Epithelial cell of prostate (primary cell): Measurements from ENCODE around the gene WDR43.

Experiments
- DNase-seq: peaks from one replicate; pipeline ENCODE4 v3.0.0-alpha.2; 2011; ENCODE audit warnings: low read depth, low spot score
- H3K27ac ChIP-seq: fragments of 450-650 bp; 2 replicates; pipeline ENCODE4 v1.5.1; 2017; ENCODE audit warnings: mild to moderate bottlenecking

Gene WDR43

DNA sequence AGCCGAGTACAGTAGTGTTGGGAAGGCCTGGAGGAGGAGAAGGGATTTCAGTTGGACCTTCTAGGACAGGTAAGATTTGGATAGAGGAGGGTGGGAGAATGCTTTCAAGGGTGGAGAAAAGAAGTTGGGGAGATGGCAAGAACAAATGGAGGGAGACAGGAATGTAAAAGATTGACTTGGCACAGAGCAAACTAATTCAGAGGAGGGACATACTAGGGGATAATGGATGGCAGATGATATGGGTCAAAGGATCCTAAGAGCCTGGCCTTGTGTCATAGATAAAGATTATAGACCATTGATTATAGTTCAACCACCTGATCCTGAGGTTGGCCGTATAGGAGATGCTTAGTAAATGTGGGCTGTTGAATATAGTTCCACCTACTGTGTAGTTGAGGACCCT lies 12.4 kb downstream of the WDR43 start:
- no peak for DNase-seq
- H3K27ac ChIP-seq: peak overlapping the region; percentile 39

DNA sequence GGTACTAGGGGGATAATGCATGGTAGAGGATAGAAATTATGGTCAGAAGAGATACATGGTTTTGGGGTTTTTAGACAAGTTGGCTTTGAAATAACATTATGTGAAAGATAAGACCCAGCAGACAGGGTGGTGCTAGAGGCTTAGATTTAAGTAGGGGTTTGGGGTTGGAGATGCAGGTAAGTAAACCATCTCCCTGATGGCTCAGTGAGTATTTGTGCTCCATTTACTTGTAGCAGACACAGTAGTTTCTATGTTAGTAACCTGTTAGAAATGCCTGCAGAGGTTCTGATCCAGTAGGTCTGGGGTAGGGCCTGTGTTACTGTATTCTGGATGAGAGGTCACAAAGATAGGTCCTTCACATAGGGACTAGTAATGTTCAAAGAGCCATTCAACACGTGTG lies 13.7 kb downstream of the WDR43 start:
- H3K27ac ChIP-seq: no peak overlapping the region
- no peak for DNase-seq

DNA sequence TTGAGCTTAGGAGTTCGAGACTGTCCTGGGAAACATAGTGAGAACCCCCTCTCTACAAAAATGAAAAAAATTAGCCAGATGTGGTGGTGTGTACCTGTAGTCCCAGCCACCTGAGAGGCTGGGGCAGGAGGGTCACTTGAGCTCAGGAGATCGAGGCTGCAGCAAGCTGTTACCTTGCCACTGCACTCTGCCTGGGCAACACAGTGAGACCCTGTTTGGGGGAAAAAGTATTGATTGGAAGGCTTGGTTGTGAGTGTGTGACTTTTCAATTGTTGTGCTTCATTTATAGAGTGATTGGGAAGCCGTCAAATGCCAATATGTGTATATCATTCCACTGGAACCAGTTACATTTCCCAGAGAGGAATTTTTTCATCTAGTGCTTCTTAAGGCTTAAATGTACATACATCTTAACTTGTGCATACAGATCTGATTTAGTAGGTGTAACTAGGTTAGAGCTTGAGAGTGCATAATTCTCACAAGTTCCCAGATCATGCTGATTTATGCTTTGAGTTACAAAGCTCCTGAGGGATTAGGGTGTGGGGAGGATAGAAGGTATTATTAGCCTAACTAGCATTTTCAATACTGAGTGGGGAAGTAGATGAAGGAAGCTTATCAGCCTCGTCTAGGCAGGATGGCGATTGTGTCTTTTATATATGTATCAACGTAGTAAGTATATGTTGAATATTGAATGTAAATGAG lies 15.3 kb downstream of the WDR43 start:
- no peak overlapping the region for H3K27ac ChIP-seq

DNA sequence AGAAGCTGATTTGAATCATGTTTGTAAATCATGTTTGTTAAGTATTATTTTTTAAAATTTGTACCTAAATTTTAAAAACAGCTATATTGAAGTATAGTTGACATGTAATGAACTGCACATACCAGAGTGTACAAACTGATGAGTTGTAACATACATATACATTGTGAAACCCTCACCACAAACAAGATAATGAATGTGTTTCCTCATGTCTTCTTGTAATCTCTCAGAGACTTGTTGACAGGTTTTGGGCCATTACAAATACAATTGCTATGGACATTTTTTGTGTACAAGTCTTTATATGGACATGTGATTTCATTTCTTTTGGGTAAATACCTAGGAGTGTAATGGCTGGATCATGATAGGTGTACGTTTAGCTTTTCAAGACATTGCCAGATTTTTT lies 21.5 kb downstream of the WDR43 start:
- DNase-seq: no peak
- no peak overlapping the region for H3K27ac ChIP-seq

More for the DNA sequence above, 15.3 kb downstream of the WDR43 start:
- no peak for DNase-seq

DNA sequence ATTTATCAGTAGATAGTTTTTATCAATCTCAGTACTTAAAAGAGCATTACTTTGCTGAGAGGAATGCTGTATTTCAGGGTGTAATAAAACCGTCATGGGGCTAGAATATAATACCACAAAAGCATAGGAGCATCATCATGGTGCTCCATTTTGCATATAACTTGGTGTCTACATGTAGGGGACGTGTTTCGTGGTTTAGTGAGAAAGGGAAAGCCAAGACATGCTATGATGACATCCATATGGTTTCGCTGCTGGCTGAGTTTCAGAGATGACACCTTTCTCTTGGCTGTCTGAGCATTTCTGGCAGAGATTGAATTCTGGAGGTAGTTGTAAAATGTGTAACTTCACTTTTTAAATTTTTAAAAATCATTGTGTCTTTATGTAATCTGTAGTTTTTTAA lies 32.4 kb downstream of the WDR43 start:
- peak; percentile 79 for DNase-seq
- peak overlapping the region; percentile 76 for H3K27ac ChIP-seq

DNA sequence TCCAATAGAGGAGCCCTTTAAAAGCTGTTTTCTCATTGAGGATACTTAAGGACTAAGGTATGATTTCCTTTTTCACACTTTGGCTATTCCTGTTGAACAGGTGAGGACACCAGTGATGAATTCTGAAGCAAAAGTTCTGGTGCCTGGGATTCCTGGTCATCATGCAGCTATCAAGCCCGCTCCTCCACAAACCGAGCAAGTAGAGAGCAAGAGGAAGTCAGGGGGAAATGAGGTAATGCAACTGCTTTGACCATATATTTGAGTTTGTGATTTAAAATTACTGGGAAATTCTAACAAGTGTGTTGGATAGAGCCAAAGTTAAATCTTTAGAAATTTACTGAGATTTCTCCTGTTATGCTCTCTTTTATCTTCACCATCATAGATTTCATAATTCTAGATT lies 33.0 kb downstream of the WDR43 start:
- H3K27ac ChIP-seq: peak overlapping the region; percentile 76
- DNase-seq: no peak

DNA sequence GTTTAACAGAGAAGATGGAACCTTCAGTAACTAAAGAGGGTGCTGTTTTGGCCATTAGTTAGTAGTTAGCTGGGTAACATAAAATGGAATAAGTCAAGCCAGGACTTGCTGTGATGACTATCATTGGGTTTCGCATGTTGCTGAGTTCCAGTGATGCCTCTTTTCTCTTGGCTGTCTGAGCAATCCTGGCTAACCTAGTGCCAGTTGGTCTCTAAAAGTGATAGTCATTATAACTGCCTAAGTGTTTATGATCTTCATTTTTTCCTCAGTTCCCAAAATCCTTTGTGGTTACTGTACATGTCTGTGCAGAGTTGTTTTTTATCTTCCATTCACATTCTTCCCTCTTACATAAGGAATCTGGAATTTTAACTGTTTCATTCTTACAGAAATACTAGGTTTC lies 33.4 kb downstream of the WDR43 start:
- DNase-seq: peak; percentile 93
- H3K27ac ChIP-seq: peak overlapping the region; percentile 76

DNA sequence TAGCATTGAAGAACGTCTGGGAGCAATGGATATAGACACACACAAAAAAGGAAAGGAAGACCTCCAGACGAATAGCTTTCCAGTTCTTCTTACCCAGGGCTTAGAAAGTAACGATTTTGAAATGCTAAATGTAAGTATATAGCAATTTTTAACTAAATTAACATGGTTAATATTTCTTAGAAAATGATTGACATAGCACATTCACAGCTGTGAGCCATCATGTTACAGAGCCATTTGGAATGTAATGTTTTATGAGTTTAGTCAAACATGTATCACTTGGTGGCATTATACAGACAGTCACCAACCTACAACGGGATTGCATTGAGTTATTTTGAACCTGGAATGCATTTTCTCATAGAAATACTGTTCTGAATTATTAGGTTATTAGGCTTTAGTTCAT lies 35.1 kb downstream of the WDR43 start:
- no peak for DNase-seq
- H3K27ac ChIP-seq: peak overlapping the region; percentile 7

DNA sequence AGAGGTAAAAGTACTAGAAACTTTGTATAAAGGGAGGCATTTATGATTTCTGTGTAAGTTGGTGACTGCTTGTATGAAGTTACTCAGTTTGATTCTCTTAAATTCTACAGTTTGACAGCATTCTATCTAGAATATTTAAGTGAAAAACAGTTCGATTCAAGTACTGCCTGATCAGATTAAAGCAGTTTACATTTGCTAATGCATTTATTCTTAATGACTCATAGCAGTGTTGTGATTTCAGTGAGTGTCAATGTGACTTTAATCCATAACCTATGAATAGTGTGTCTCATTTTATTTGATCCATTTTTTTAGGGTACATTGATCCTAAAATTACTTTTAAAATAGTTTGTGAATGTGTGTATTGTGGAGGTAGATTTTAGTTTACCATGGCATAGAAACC lies 35.7 kb downstream of the WDR43 start:
- no peak for DNase-seq
- H3K27ac ChIP-seq: peak overlapping the region; percentile 7

DNA sequence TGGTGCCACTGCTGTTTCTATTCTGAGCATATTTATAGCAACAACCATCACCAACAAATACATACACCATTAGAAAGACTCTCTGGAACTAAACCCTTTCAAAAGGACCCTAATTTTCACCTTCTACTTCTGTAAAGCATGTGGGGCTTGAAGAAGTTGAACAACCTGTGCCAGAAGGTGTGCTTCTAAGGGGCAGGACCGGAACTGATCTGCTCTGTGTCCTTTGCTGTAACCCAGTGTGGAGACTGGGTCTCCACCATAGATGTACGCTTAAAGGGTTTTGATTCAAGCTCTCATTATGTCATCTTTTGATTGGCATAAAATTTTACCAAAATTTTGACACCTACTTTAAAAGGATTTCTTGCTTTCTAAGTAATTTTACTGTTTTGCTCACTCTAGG lies 40.3 kb downstream of the WDR43 start:
- H3K27ac ChIP-seq: no peak overlapping the region
- DNase-seq: no peak

DNA sequence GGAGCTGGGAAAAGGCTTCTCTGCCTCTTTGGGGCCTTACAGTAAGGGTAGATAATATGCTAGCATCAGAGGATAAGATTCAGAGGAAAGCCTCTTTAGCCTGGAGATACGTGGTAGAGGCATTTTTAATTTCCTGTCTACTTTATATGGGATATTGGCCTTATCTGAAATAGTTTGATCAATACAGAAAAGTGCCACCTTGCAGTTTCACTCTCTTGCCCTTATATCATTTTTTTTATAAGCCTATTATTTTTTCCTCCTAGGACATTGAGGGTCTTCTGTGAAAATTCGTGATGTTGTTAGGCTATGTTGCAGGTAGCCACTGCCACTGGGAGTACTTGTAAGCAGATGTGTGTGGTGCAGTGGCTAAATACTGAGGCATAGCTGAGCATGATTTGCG lies 46.5 kb downstream of the WDR43 start:
- no peak overlapping the region for H3K27ac ChIP-seq
- no peak for DNase-seq

DNA sequence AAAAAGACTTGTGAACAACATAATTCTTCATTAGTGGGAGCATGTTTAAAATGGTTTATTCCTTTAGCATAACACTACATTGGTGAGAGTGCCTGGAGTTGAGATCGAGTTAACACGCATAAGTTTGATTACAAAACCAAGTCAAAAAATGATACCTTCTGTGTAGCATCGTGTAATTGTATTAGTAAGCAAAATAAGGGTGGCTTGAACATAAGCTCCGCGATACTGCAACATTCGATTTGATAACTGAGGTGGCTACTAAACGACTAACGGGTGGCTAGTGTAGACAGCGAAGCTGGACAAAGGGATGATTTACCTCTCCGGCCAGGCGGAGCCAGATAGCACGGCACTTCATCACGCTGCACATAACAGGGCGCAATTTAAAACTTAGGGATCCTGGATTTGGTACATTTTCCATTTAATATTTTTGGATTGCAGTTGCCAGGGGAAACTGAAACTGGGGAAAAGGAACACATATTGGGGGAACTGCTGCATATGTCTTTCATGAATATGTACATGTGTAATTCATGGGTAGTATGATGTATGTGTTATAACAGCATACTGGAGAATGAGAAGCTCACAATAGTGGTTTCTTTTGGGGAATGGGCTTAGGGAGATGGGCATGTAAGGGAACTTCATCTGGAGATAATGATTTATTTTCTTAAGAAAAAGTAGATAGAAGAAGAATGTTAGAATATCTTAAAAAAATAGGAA lies 50.2 kb downstream of the WDR43 start:
- H3K27ac ChIP-seq: no peak overlapping the region
- DNase-seq: no peak

DNA sequence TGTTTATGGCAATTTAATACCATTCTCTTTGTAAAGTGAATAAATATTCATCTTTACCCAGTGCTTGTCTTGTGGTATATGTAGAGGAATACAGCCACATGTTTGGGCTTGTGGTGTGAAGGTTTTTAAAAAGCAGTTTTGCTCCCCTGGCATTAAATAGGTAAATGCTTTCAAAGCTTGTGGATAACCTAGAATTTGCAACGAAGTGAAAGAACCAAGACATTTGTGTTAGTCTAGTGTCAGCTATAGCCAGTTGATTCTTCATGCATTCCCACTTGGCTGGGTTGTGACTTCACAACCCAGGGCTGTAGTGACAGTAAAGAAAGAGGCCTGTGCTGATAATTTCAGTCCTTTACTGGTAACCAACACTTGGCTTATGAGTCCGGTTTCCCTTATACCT lies 53.7 kb downstream of the WDR43 start:
- no peak for DNase-seq
- no peak overlapping the region for H3K27ac ChIP-seq

DNA sequence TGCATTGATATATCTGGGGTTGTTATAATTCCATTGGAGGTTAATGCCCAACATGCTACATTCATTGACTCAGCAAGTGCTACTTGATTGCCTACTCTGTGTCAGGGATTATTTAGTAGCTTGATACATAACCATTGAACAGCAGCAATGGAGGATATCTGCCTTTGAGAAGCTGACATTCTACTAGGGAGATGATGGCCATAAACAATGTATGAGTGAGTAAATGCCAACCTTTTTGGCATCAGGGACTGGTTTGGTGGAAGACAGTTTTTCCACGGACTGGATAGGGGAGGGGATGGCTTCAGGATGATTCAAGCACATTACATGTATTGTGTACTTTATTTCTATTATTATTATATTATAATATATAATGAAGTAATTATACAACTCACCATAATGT lies 54.7 kb downstream of the WDR43 start:
- H3K27ac ChIP-seq: no peak overlapping the region
- no peak for DNase-seq

DNA sequence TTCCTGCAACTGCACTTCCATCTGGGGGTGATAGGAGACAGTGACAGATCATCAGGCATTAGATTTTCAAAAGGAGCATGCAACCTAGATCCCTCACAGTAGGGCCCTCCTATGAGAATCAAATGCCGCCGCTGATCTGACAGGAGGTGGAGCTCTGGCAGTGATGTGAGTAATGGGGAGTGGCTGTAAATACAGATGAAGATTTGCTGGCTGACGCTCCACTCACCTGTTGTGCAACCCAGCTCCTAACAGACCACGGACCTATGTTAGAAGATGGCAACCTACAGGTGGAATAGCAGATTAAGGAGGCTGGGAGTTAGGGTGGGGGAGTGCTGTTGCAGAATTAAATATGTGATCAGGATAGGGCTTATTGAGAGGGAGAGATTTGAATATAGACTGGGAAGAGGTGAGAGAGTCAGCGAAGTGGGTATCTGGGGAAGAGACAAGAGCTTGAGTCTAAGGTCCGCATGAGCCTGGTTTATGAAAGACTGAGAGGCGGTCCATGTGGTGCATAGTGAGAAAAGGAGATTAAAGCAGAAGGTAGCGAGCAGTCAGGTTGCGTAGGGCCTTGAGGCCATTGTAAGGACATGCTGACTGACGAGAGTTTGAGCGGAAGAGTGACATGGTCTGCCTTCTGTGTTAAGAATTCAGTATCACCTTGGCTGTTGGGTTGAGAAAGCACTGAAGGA lies 55.3 kb downstream of the WDR43 start:
- no peak overlapping the region for H3K27ac ChIP-seq

DNA sequence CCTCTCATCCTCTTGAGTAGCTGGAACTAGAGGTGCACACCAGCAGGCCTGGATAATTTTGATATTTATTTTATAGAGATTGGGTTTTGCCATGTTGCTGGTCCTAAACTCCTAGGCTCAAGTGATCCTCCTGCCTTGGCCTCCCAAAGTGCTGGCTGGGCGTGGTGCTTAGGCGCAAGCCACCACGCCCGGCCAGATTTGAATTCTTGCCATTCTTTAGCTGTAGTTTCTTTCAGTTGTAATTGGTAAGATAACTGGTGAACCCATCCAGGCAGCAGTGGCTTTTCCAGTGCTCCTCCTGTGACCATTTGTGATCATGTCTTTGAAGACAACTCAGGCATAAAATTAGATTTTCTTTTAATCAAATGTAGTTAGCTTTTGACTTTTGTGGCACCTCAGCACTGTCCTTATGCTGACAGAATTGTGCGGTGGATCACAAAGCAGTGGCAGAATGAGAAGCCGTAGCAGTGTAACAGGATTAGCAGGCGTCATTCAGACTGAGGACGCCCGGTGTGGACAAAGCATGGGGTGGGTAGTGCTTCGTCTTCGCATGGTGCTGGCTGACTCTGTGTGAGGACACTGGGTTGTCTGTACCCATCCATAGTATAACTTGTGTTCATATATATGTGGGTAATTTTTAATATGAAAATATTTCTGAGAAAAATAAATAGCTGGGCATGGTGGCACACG lies 56.6 kb downstream of the WDR43 start:
- no peak overlapping the region for H3K27ac ChIP-seq
- no peak for DNase-seq

More for the DNA sequence above, 55.3 kb downstream of the WDR43 start:
- no peak for DNase-seq

DNA sequence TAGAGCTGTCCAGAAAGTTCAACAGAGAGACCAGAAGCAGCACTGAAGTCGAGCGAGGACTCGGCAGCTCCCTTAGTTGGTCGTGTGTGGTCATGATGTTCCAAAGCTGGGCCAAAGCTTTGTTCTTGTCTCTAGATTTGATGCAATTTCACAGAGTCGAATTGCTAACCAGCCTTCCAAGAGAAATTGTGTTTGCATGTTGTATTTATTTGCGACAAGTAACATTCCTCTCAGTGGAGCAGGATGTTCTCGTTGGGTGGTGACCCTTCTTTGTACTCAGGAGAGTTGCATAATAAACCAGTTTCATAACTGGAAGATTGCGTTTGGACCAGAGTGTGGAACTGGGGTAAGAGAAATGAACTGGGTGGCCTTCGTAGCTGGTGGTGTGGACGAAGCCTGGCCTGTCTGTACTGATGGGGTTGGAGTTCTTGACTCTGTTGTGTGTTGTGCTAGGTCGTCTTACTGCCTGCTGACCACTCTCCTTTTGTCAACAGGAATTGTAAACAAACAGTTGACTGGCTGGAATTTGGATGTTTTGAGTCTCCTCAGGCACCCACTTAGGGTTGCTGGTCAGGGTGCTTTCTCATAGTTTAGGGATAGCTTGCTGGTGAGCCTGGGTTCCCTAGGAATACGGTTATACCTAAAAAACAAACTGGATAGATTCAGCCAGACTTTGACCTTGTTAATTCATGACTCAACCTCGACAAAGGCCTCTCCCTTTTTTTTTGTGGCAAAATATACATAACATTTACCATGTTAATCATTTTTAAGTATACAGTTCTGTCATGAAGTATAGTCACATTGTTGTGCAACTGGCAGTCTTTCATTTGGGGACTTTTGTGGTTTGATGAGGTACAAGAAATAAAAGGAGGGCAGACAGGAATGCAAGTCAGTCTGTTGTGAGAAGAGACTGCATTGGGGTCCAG lies 57.7 kb downstream of the WDR43 start:
- no peak for DNase-seq
- H3K27ac ChIP-seq: no peak overlapping the region

DNA sequence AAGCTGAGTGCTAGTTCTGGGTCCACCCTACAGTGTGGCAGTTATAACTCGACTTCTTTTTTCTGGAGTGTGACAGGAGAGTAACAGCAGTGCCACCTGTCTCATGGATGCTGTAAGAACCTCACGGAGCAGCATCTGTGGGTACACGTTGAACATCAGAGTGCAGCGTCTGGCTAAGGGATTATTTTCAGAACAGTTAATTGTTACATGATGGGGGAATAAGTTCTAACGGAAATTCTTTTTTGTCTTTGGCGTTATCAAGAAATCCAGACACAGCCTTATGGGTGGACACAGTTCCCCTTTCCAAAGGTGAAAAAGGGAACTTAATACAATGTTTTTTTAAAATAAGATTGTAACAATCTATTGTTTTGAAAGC lies 58.4 kb downstream of the WDR43 start:
- DNase-seq: no peak
- no peak overlapping the region for H3K27ac ChIP-seq

DNA sequence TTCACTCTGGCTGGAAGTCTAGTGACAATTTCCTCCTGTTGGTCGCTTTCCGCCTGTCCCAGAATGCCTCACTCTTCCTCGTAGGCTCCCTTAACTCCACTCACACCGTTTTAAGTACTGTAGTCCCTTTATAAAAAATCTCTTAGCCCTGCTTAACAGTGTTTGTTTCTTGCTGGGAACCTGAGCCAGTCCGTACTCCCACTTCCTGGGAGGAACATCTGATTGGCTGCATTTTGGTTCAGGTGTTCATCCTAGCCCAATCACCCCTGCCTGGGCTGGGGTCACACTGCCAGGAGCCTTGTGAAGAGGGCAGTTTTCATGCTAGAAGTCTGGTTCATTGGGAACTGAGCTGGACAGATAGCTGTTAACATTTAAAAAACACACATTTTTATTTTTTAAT lies 61.0 kb downstream of the WDR43 start:
- H3K27ac ChIP-seq: no peak overlapping the region
- DNase-seq: no peak

DNA sequence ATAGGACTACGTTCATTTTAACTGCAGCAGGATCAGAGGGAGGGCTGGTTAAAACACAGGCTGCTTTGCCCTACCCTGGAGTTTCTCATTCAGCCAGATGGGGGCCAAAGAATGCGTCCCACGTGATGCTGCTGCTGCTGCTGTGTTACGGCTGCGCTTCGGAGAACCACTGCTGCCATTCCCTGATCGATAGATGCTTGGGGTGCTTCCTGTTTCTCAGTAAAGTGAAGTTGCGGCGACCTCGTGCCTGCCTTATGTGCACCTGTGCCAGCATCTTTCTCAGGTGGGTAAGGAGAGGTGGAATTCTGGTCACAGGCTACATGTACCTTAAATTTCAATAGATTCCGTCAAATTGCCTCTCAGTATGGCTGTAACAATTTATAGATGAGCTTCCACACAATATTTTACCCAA lies 62.0 kb downstream of the WDR43 start:
- DNase-seq: no peak
- H3K27ac ChIP-seq: no peak overlapping the region
